Left ventricle myocardium inferior (tissue), 1 donor: ENCODE data around the gene OTUD7B. TPM values are rescaled to one million over a fixed set of nuclear protein-coding genes. Genes with fewer than 3 reads are reported as not detected.

Experiments
- DNase-seq: peaks from one replicate; pipeline ENCODE4 v3.0.0-alpha.2; 2020
- H3K27ac ChIP-seq: fragments of 200-600 bp; replicated peaks from 2 replicates; pipeline ENCODE4 v1.8.0; 2021
- H3K27me3 ChIP-seq: fragments of 200-600 bp; 2 replicates; pipeline ENCODE4 v1.8.0; 2021; ENCODE audit warnings: low read depth
- H3K36me3 ChIP-seq: fragments of 200-600 bp; 2 replicates; pipeline ENCODE4 v1.8.0; 2021
- H3K4me1 ChIP-seq: fragments of 200-600 bp; 2 replicates; pipeline ENCODE4 v1.8.0; 2021
- H3K4me3 ChIP-seq: fragments of 200-600 bp; 2 replicates; pipeline ENCODE4 v1.8.0; 2021; ENCODE audit warnings: mild to moderate bottlenecking, moderate library complexity
- H3K9me3 ChIP-seq: fragments of 200-600 bp; replicated peaks from 2 replicates; pipeline ENCODE4 v1.8.0; 2021
- intact Hi-C: fragments of 100-400 bp; cut with micrococcal nuclease; formaldehyde crosslinking; loops from one replicate; pipeline ENCODE4 v1.11.0; 2022
- total RNA-seq: library from RNA; stranded (reverse); fragmentation: NEBNext Ultra II Directional; extraction: Animal tissue kit (Norgen Biotek cat#: 25700); gene quantifications from one replicate; pipeline ENCODE4 v1.2.1, GENCODE V29; 2021
- TF ChIP-seq, protein P1 (sequence below): fragments of 200-600 bp; IDR thresholded peaks from 2 replicates; pipeline ENCODE4 v1.8.0; 2021; ENCODE audit warnings: antibody characterized with exemption, mild to moderate bottlenecking, borderline replicate concordance
- donor health status: DM: no; HTN: yes; CAD: no; lungs with severe emphysema.

OTUD7B gene
- total RNA-seq, 1 donor from 2014 or later, result 23.8 TPM

DNA sequence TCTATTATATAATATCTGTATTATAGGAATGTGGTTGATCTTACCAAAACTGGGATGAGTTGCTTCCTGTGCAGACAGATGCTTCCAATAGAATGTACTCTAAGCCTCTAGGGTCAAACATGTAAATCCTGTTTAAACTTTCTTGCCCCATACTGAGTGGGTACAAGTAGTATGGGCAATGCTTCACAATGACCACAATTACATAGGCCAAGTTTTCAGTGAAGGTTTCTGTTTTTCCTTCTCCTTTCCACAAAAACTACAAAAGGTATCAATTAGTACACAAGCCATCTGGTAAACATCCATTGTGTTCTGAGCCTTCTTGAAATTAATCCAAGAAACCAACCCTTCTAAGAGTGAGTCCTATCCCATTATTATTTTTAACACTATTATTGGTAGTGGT, 16.8 kb downstream of the OTUD7B start:
- intact Hi-C loops, result no loop called here
- Histone ChIP-seq H3K4me1 (peaks cover 74% of the 10 kb centered on the region), H3K36me3 (no peaks in the 10 kb centered on the region), H3K27me3 (no peaks in the 10 kb centered on the region), H3K9me3 (no peaks in the 10 kb centered on the region), H3K27ac (no peak overlapping the region), H3K4me3 (no peak overlapping the region)
- TF ChIP-seq, protein P1, sequence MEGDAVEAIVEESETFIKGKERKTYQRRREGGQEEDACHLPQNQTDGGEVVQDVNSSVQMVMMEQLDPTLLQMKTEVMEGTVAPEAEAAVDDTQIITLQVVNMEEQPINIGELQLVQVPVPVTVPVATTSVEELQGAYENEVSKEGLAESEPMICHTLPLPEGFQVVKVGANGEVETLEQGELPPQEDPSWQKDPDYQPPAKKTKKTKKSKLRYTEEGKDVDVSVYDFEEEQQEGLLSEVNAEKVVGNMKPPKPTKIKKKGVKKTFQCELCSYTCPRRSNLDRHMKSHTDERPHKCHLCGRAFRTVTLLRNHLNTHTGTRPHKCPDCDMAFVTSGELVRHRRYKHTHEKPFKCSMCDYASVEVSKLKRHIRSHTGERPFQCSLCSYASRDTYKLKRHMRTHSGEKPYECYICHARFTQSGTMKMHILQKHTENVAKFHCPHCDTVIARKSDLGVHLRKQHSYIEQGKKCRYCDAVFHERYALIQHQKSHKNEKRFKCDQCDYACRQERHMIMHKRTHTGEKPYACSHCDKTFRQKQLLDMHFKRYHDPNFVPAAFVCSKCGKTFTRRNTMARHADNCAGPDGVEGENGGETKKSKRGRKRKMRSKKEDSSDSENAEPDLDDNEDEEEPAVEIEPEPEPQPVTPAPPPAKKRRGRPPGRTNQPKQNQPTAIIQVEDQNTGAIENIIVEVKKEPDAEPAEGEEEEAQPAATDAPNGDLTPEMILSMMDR, result no peak
- no peak for DNase-seq

DNA sequence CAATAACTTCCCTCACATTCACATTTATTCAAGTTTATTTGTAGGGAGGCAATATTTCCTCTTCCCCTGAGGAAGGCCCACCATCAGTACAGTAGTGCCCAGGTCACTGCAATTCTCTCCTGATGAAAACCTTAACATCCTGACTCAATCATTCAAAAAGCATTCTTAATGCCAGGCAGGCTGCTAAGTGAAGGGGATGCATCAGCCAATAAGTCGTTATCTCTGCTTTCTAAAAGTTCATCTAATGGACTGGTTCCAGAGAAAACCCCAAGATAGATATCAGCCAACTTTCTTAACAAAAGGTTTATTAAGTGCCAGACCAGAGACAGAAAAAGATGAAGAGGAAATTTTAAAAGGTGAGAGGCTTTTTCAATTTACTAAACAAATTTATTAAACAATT, 17.3 kb downstream of the OTUD7B start:
- Histone ChIP-seq H3K27ac (no peak overlapping the region), H3K36me3 (no peaks in the 10 kb centered on the region), H3K9me3 (no peaks in the 10 kb centered on the region), H3K4me3 (no peak overlapping the region), H3K27me3 (no peaks in the 10 kb centered on the region), H3K4me1 (peaks cover 74% of the 10 kb centered on the region)
- TF ChIP-seq, protein P1, result no peak
- intact Hi-C loops, result no loop called here
- no peak for DNase-seq

DNA sequence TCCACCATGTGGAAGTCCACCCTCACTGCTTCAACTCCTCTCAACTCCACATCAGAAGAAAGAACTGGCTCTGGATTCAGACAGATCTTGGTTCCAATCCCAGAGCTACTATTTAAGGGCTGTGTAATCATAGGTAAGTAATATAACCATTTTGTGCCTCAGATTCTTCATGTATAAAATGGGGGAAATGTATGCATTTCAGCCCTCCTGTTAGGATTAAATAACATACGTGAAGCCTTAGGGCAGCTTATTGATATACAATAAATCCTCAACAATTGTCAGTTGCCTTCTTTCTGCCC, 23.3 kb downstream of the OTUD7B start:
- TF ChIP-seq, protein P1, result no peak
- Histone ChIP-seq H3K27me3 (no peaks in the 10 kb centered on the region), H3K4me3 (no peak overlapping the region), H3K9me3 (no peaks in the 10 kb centered on the region), H3K36me3 (peaks cover 3% of the 10 kb centered on the region), H3K27ac (no peak overlapping the region), H3K4me1 (peaks cover 57% of the 10 kb centered on the region)
- intact Hi-C loops, result no loop called here
- no peak for DNase-seq

DNA sequence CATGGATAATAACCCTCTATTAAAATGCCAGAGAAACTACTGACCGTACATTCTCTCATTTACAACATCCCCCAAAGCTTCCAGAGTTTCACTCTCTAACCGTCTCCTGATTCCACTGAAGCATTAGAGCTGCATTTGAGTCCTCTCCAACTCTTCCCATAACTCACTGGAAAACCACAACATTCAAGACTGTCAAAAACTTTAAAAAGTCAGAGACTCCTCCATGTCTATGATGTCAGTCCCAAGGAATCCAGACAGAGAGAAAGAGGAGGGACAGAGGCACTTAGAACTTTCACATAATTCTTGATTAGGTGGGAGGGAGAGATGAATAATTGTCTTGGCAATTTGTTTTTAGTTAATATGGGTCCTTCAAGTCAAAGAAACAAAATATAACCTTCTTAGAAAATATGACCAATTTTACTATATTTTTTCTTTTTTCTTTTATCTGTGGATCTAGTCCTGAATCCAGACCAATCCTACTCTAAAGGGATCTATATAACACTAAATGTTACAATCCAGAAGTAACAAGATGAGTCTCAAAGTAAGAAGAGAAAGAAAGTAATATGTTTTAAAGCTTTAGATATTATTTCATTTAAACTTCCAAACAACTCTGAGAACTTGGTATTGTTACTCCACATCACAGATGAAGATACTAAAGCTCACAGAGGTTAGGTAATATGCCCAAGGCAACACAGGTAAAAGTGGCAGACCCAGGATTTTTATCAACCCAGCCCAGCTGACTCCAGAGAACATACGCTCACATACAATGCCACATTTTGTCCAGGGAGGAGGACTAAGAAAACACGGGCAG, 23.8 kb downstream of the OTUD7B start:
- Histone ChIP-seq H3K4me1 (peaks cover 56% of the 10 kb centered on the region), H3K36me3 (peaks cover 3% of the 10 kb centered on the region), H3K4me3 (no peak overlapping the region), H3K27ac (no peak overlapping the region), H3K27me3 (no peaks in the 10 kb centered on the region), H3K9me3 (no peaks in the 10 kb centered on the region)
- TF ChIP-seq, protein P1, result no peak
- no peak for DNase-seq
- intact Hi-C loops, result no loop called here

DNA sequence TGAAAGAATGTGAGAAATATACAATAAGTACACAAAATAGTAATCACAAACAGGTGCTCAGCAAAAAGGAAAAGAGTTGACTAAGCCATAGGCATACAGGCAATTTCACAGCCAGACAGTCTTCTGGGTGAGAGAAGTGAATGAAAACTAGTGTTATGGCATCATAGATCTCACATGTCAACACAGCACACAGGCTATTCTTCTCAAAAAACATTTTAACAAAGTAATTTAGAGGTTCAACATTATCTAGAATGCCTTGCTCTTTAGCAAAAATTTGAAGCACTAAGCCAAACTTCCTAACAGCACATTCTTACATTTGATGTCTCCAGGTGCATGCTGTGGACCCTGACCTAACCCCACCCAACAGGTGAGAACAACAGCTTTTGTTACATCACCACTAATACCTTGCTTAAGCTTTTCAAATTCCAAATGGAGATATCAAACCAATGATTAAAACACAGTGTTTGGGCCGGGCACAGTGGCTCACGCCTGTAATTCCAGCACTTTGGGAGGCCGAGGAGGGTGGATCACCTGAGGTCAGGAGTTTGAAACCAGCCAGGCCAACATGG, 30.5 kb downstream of the OTUD7B start:
- DNase-seq, result no peak
- TF ChIP-seq, protein P1, result no peak
- Histone ChIP-seq H3K9me3 (no peaks in the 10 kb centered on the region), H3K4me1 (peaks cover 44% of the 10 kb centered on the region), H3K36me3 (peaks cover 22% of the 10 kb centered on the region), H3K4me3 (no peak overlapping the region), H3K27me3 (no peaks in the 10 kb centered on the region), H3K27ac (no peak overlapping the region)
- intact Hi-C loops, result no loop called here
